Heart left ventricle (tissue), 13 donors: ENCODE results near the gene OBSL1.

ENCODE experiments used
- POLR2A ChIP-seq, 2 donors: fragments of 450-650 bp; IDR thresholded peaks; one replicate each; pipeline ENCODE4 v1.6.1; 2017; ENCODE audit warnings: antibody characterized with exemption in 2 of 2, mild to moderate bottlenecking in 2 of 2, moderate library complexity in 2 of 2
- TF ChIP-seq, protein P1 (sequence below), 12 donors: fragments of 200-600 bp; sonication (generic) in 4 of 12; IDR thresholded peaks; one replicate each; pipeline versions ENCODE4 v1.5.0 to v1.8.0; 2018 to 2022; ENCODE audit warnings: antibody characterized with exemption in 12 of 12, mild to moderate bottlenecking in 5 of 12
- donor health status: ischemic (EF 13 %, LVEDD 7.1; RV severe dilation, severe dysfunction).
- donor health status: DM: no; HTN: yes; CAD: no.
- donor health status: DM: no; HTN: no; CAD: no.
- donor health status: ischemic (EF 25% LVEDD 6.9; RV normal size, moderate dysfunction).
- donor health status: ischemic (EF 25% LVEDD 5.7; RV mildly dilated, moderate dysfunction).
- donor health status: ischemic (EF 35%, LVEDD 5.7; RV mildly dilated, moderate dysfunction).
- donor health status: nonischemic (EF 11% LVEDD 7.7; RV severe dilation, severe dysfunction).
- donor health status: DM: yes; HTN: yes; CAD: no.
- donor health status: PGD.
- donor health status: ischemic (EF 29% LVEDD 5.4; RV normal size, mild dysfunction).
- donor health status: nonischemic (EF 23%, LVEDD 6.1; RV moderate dilation, normal function).

- TF ChIP-seq, protein P1, sequence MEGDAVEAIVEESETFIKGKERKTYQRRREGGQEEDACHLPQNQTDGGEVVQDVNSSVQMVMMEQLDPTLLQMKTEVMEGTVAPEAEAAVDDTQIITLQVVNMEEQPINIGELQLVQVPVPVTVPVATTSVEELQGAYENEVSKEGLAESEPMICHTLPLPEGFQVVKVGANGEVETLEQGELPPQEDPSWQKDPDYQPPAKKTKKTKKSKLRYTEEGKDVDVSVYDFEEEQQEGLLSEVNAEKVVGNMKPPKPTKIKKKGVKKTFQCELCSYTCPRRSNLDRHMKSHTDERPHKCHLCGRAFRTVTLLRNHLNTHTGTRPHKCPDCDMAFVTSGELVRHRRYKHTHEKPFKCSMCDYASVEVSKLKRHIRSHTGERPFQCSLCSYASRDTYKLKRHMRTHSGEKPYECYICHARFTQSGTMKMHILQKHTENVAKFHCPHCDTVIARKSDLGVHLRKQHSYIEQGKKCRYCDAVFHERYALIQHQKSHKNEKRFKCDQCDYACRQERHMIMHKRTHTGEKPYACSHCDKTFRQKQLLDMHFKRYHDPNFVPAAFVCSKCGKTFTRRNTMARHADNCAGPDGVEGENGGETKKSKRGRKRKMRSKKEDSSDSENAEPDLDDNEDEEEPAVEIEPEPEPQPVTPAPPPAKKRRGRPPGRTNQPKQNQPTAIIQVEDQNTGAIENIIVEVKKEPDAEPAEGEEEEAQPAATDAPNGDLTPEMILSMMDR (IDR thresholded peaks at IDR 0.05) = no peak
- no peak for TF ChIP-seq POLR2A (IDR thresholded peaks at IDR 0.05)
Measured at GRCh38 chr2:219507581-219508443, 63.5 kb downstream of the OBSL1 start.
